Caco-2 (cell line): ENCODE measurements around the gene CORIN. TPM values are rescaled to one million over a fixed set of nuclear protein-coding genes. Genes with fewer than 3 reads are reported as not detected.

ENCODE experiments used
- BruUV-seq: library from RNA; stranded (reverse); fragments of 400-500 nt; replicated peaks from 2 replicates; lab custom pipeline; 2021; lab: Mats Ljungman, UMichigan
- CTCF ChIA-PET: fragments of 300-600 bp; sonication (Branson Sonifier 250); formaldehyde crosslinking; loops from one replicate; lab custom pipeline; 2022; ENCODE audit warnings: antibody characterized with exemption; lab: Charles Lee
- POLR2A ChIA-PET: fragments of 300-600 bp; sonication (Branson Sonifier 250); formaldehyde crosslinking; loops from one replicate; lab custom pipeline; 2022; ENCODE audit warnings: antibody characterized with exemption; lab: Charles Lee
- DNase-seq, 2 experiments: peaks; one replicate each; pipeline versions ENCODE4 v3.0.0 to v3.0.0-alpha.2; 2020 to 2022
- H3K27me3 ChIP-seq: replicated peaks from 2 replicates; pipeline ENCODE4 v1.6.0; 2011; ENCODE audit warnings: low read length; ENCODE audit not compliant: control insufficient read depth, insufficient read depth
- H3K36me3 ChIP-seq: 2 replicates; pipeline ENCODE4 v1.5.1; 2011; ENCODE audit warnings: low read length; ENCODE audit not compliant: control insufficient read depth, insufficient read depth
- H3K4me1 ChIP-seq: fragments of 250-450 bp; sonication (Bioruptor Pico); 2 replicates; pipeline ENCODE4 v1.5.1; 2020; ENCODE audit warnings: mild to moderate bottlenecking
- H3K4me3 ChIP-seq: 2 replicates; pipeline ENCODE4 v1.5.1; 2011; ENCODE audit warnings: low read depth, mild to moderate bottlenecking, control low read depth, low read length
- H3K9me3 ChIP-seq: fragments of 250-450 bp; sonication (Bioruptor Pico); 2 replicates; pipeline ENCODE4 v1.5.1; 2020; ENCODE audit warnings: mild to moderate bottlenecking, moderate library complexity
- H3K27ac Mint-ChIP-seq: one replicate; pipeline ENCODE4 v1.8.0; 2022; ENCODE audit warnings: mixed read lengths; ENCODE audit not compliant: unreplicated experiment
- H3K27me3 Mint-ChIP-seq: one replicate; pipeline ENCODE4 v1.8.0; 2022; ENCODE audit warnings: mixed read lengths; ENCODE audit not compliant: insufficient read depth, unreplicated experiment
- H3K36me3 Mint-ChIP-seq: one replicate; pipeline ENCODE4 v1.8.0; 2022; ENCODE audit warnings: mild to moderate bottlenecking, mixed read lengths; ENCODE audit not compliant: insufficient read depth, unreplicated experiment
- H3K4me1 Mint-ChIP-seq: one replicate; pipeline ENCODE4 v1.8.0; 2022; ENCODE audit warnings: low read depth, mixed read lengths; ENCODE audit not compliant: unreplicated experiment
- H3K4me3 Mint-ChIP-seq: one replicate; pipeline ENCODE4 v1.8.0; 2022; ENCODE audit warnings: mild to moderate bottlenecking, moderate library complexity, mixed read lengths; ENCODE audit not compliant: unreplicated experiment
- H3K9me3 Mint-ChIP-seq: one replicate; pipeline ENCODE4 v1.8.0; 2022; ENCODE audit warnings: mixed read lengths; ENCODE audit not compliant: unreplicated experiment
- CTCF ChIP-seq, 2 experiments: fragments of 200-600 bp in 1 of 2; IDR thresholded peaks; 1 replicate in 1 of 2; 2 replicates in 1 of 2; pipeline versions ENCODE4 v1.5.1 to v1.8.0; 2011 to 2022; ENCODE audit warnings: antibody characterized with exemption in 1 of 2, control low read depth in 1 of 2, inconsistent platforms in 1 of 2, low read depth in 1 of 2, low read length in 1 of 2, mild to moderate bottlenecking in 1 of 2, moderate library complexity in 1 of 2; ENCODE audit not compliant: insufficient read depth in 1 of 2, severe bottlenecking in 1 of 2, unreplicated experiment in 1 of 2
- intact Hi-C: fragments of 100-400 bp; cut with micrococcal nuclease; formaldehyde crosslinking; loops from one replicate; pipeline ENCODE4 v1.10.0; 2022; ENCODE audit not compliant: unreplicated experiment
- total RNA-seq: library from RNA; stranded (reverse); gene quantifications from 2 replicates; pipeline ENCODE4 v1.2.3, GENCODE V29; 2022

Gene CORIN
- total RNA-seq, 1 experiment from 2014 or later, result 0.27 TPM

- Histone ChIP-seq H3K27me3 (no peaks in the 10 kb centered on the region), H3K36me3 (no peaks in the 10 kb centered on the region), H3K4me1 (no peaks in the 10 kb centered on the region), H3K4me3 (no peak overlapping the region), H3K9me3 (no peaks in the 10 kb centered on the region)
- TF ChIP-seq CTCF (IDR thresholded peaks at IDR 0.05; ENCODE audit: insufficient read depth in 1 of 2, low read depth in 1 of 2, low read length in 1 of 2, severe bottlenecking in 1 of 2, unreplicated experiment in 1 of 2), result no peak
- no peaks in the 10 kb centered on the region for H3K4me1 Mint-ChIP-seq
- no peak overlapping the region for H3K27ac Mint-ChIP-seq
- no peak for DNase-seq
- ChIA-PET CTCF (interaction anchor here (0.6 kb wide), 1 partner anchor 126 kb away, joined by 3 read pairs; no protein-coding TSS in a partner anchor), POLR2A (no interaction called here)
- BruUV-seq, result no TSS peak
- no peaks in the 10 kb centered on the region for H3K27me3 Mint-ChIP-seq
- H3K4me3 Mint-ChIP-seq, result no peak overlapping the region
- no peaks in the 10 kb centered on the region for H3K9me3 Mint-ChIP-seq
- no peaks in the 10 kb centered on the region for H3K36me3 Mint-ChIP-seq
- intact Hi-C loops, result no loop called here
Observed at GRCh38 chr4:47830265-47831025, 7.4 kb downstream of the CORIN start.

DNA sequence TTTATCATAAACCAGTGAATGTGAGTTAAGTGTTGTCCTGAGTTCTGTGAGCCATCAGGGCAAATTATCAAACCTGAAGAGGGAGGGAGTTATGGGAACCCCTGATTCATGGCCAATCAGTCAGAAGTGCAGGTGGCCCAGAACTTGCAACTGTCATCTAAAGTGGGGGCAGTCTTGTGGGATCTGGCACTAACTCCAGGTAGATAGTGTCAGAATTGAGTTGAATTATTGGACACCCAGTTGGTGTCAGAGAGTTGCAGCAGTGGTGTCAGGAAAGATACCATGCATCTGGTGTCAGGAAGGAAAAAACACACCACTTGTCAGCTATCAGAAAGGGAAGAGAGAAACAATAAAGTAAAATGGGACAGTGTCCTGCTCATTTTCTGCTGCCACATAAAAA is 8.4 kb downstream of the CORIN start:
- intact Hi-C loops, result no loop called here
- no TSS peak for BruUV-seq
- Mint-ChIP-seq H3K9me3 (no peaks in the 10 kb centered on the region), H3K36me3 (no peaks in the 10 kb centered on the region), H3K27ac (no peak overlapping the region), H3K4me1 (no peaks in the 10 kb centered on the region), H3K4me3 (no peak overlapping the region), H3K27me3 (no peaks in the 10 kb centered on the region)
- POLR2A ChIA-PET, result no interaction called here
- Histone ChIP-seq H3K4me3 (no peak overlapping the region), H3K36me3 (no peaks in the 10 kb centered on the region), H3K27me3 (no peaks in the 10 kb centered on the region), H3K9me3 (no peaks in the 10 kb centered on the region), H3K4me1 (no peaks in the 10 kb centered on the region)
- DNase-seq, result no peak
- TF ChIP-seq CTCF (IDR thresholded peaks at IDR 0.05; ENCODE audit: insufficient read depth in 1 of 2, low read depth in 1 of 2, low read length in 1 of 2, severe bottlenecking in 1 of 2, unreplicated experiment in 1 of 2), result no peak
- CTCF ChIA-PET, result no interaction called here

- Histone ChIP-seq H3K36me3 (no peaks in the 10 kb centered on the region), H3K9me3 (no peaks in the 10 kb centered on the region), H3K27me3 (no peaks in the 10 kb centered on the region), H3K4me3 (no peak overlapping the region), H3K4me1 (no peaks in the 10 kb centered on the region)
- no peaks in the 10 kb centered on the region for H3K4me1 Mint-ChIP-seq
- H3K27ac Mint-ChIP-seq, result no peak overlapping the region
- POLR2A ChIA-PET, result no interaction called here
- BruUV-seq, result no TSS peak
- H3K4me3 Mint-ChIP-seq, result no peak overlapping the region
- peaks cover under 1% of the 10 kb centered on the region for H3K27me3 Mint-ChIP-seq
- no peaks in the 10 kb centered on the region for H3K9me3 Mint-ChIP-seq
- intact Hi-C loops, result no loop called here
- no peak for TF ChIP-seq CTCF (IDR thresholded peaks at IDR 0.05; ENCODE audit: insufficient read depth in 1 of 2, low read depth in 1 of 2, low read length in 1 of 2, severe bottlenecking in 1 of 2, unreplicated experiment in 1 of 2)
- no peaks in the 10 kb centered on the region for H3K36me3 Mint-ChIP-seq
- CTCF ChIA-PET, result interaction anchor here (2.2 to 2.7 kb wide), 2 partner anchors 9 to 12 kb away, joined by 4 to 10 read pairs; no protein-coding TSS in a partner anchor
- DNase-seq, result no peak
Observed at GRCh38 chr4:47827343-47828047, 10.4 kb downstream of the CORIN start.
